Endothelial cell (in vitro differentiated cells): ENCODE results near the gene TMEM163. TPM values are rescaled to one million over a fixed set of nuclear protein-coding genes. Genes with fewer than 3 reads are reported as not detected.

Experiments
- DNase-seq: peaks from one replicate; pipeline ENCODE4 v3.0.0; 2021; ENCODE audit warnings: low spot score
- H3K27ac Mint-ChIP-seq: one replicate; pipeline ENCODE4 v1.8.0; 2021; ENCODE audit warnings: mixed read lengths, inconsistent platforms; ENCODE audit not compliant: unreplicated experiment
- H3K27me3 Mint-ChIP-seq: one replicate; pipeline ENCODE4 v1.8.0; 2021; ENCODE audit warnings: mild to moderate bottlenecking, moderate library complexity, mixed read lengths, inconsistent platforms; ENCODE audit not compliant: unreplicated experiment
- H3K36me3 Mint-ChIP-seq: one replicate; pipeline ENCODE4 v1.8.0; 2021; ENCODE audit warnings: mild to moderate bottlenecking, low read depth, mixed read lengths, inconsistent platforms; ENCODE audit not compliant: unreplicated experiment
- H3K4me1 Mint-ChIP-seq: one replicate; pipeline ENCODE4 v1.8.0; 2021; ENCODE audit warnings: mild to moderate bottlenecking, mixed read lengths, inconsistent platforms; ENCODE audit not compliant: unreplicated experiment
- H3K4me3 Mint-ChIP-seq: one replicate; pipeline ENCODE4 v1.8.0; 2021; ENCODE audit warnings: mild to moderate bottlenecking, mixed read lengths, inconsistent platforms; ENCODE audit not compliant: unreplicated experiment
- H3K9me3 Mint-ChIP-seq: one replicate; pipeline ENCODE4 v1.8.0; 2021; ENCODE audit warnings: mixed read lengths, inconsistent platforms; ENCODE audit not compliant: unreplicated experiment
- CTCF ChIP-seq: fragments of 200-600 bp; sonication (generic); IDR thresholded peaks from one replicate; pipeline ENCODE4 v1.5.0; 2021; ENCODE audit warnings: antibody characterized with exemption; ENCODE audit not compliant: unreplicated experiment
- total RNA-seq: library from RNA; stranded (reverse); fragmentation: NEBNext Ultra II Directional; extraction: Animal tissue kit (Norgen Biotek cat#: 25700); gene quantifications from one replicate; pipeline ENCODE4 v1.2.1, GENCODE V29; 2021; ENCODE audit not compliant: unreplicated experiment

Gene TMEM163
- total RNA-seq, 1 donor from 2014 or later: 150 TPM

- H3K27ac Mint-ChIP-seq: peak overlapping the region; percentile 61
- no peak for TF ChIP-seq CTCF
- H3K27me3 Mint-ChIP-seq: peaks cover 16% of the 10 kb centered on the region
- H3K4me1 Mint-ChIP-seq: peaks cover 13% of the 10 kb centered on the region
- H3K9me3 Mint-ChIP-seq: no peaks in the 10 kb centered on the region
- no peak for DNase-seq
- peak overlapping the region; percentile 11 for H3K4me3 Mint-ChIP-seq
- H3K36me3 Mint-ChIP-seq: peaks cover 32% of the 10 kb centered on the region
These were observed 263.4 kb downstream of the TMEM163 start for GRCh38 chr2:134455426-134455825.

- DNase-seq: no peak
- TF ChIP-seq CTCF: no peak
- Mint-ChIP-seq H3K4me1 (peaks cover 13% of the 10 kb centered on the region), H3K9me3 (no peaks in the 10 kb centered on the region), H3K4me3 (no peak overlapping the region), H3K27ac (peak overlapping the region; percentile 61), H3K36me3 (peaks cover 36% of the 10 kb centered on the region), H3K27me3 (peaks cover 16% of the 10 kb centered on the region)
These were observed 263.9 kb downstream of the TMEM163 start for GRCh38 chr2:134454931-134455330.

GRCh38 chr2:134454426-134454825 is 264.4 kb downstream of the TMEM163 start:
- no peak overlapping the region for H3K4me3 Mint-ChIP-seq
- no peak for TF ChIP-seq CTCF
- H3K9me3 Mint-ChIP-seq: no peaks in the 10 kb centered on the region
- DNase-seq: no peak
- H3K27me3 Mint-ChIP-seq: peaks cover 18% of the 10 kb centered on the region
- H3K36me3 Mint-ChIP-seq: peaks cover 40% of the 10 kb centered on the region
- H3K27ac Mint-ChIP-seq: no peak overlapping the region
- peaks cover 13% of the 10 kb centered on the region for H3K4me1 Mint-ChIP-seq

GRCh38 chr2:134453973-134454372 is 264.8 kb downstream of the TMEM163 start:
- Mint-ChIP-seq H3K4me1 (peaks cover 13% of the 10 kb centered on the region), H3K27me3 (peaks cover 22% of the 10 kb centered on the region), H3K36me3 (peaks cover 40% of the 10 kb centered on the region), H3K9me3 (no peaks in the 10 kb centered on the region), H3K27ac (no peak overlapping the region), H3K4me3 (no peak overlapping the region)
- DNase-seq: no peak
- no peak for TF ChIP-seq CTCF

- Mint-ChIP-seq H3K9me3 (no peaks in the 10 kb centered on the region), H3K27ac (no peak overlapping the region), H3K4me1 (peaks cover 13% of the 10 kb centered on the region), H3K36me3 (peaks cover 45% of the 10 kb centered on the region), H3K4me3 (no peak overlapping the region), H3K27me3 (peaks cover 24% of the 10 kb centered on the region)
- no peak for TF ChIP-seq CTCF
- DNase-seq: no peak
These were observed 265.3 kb downstream of the TMEM163 start for GRCh38 chr2:134453476-134453875.
